Measurements from ENCODE around the gene HES7. TPM values are rescaled to one million over a fixed set of nuclear protein-coding genes. Genes with fewer than 3 reads are reported as not detected.
"Not testable (repeated sequence)": the region's sequence is repeated elsewhere in the genome, so short reads cannot be mapped to it uniquely, and the experiment has no call there.

The HES7 gene
- not detected in 2 replicates for total RNA-seq (2014; rRNA removed; shearing (Covaris generic))
- not detected in 2 replicates for polyA plus RNA-seq (2016; fragmentation: Nextera tagmentation; extraction: Ambion mirVana)

DNA sequence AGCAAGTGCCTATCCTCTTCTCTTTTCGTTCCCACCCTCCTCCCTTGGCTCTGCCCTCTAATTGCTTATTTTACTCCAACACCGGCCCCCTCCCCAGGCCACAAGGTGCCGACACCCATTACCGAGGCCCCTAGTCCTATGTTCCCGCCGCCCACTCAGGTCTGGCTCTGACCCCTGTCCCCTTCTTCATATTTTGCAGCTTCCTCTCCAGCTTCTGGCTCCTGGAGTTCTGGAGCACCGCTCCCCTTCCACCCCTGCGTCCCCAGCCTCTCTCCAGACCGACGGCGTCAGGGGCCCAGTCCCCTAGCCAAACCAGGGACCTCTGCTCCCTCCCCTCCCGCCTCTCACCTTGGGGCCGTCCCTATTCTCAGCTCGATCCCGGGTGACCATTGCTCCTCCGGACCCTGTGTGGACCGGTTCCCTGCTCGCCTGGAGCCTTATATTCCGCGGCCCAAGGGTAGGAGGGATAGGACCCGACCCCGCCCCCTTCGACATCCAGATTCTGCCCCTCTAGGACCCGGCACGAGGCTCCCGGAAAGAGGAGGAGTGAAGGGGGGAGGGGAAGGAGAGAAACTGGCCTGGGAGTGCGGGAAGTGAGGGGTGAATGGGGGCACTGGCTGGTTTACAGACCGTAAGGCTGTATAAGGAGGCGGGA is at the start of gene HES7:
TSS of gene HES7 (minus strand) at position 412 of the 655 bp plus-strand sequence. CDS start at position 390, 22 bp downstream.
- H3K79me2 ChIP-seq (ENCODE audit: insufficient read depth): no peaks in the 10 kb centered on the region
- peak; percentile 44 for DNase-seq
- peak within 1 kb of the TSS; percentile 96 for H3K4me2 ChIP-seq (ENCODE audit: unreplicated experiment)
- H3K9me3 ChIP-seq (ENCODE audit: low read depth): no peaks in the 10 kb centered on the region
- H3K27ac ChIP-seq: no peak within 1 kb of the TSS
- H2AFZ ChIP-seq: peak within 1 kb of the TSS; percentile 85
- in situ Hi-C loops (cut with MboI): no loop called here
- peak within 1 kb of the TSS; percentile 75 for H3K4me3 ChIP-seq
- H4K20me1 ChIP-seq (ENCODE audit: insufficient read depth): no peaks in the 10 kb centered on the region
- no peak for TF ChIP-seq EZH2phosphoT487 (IDR thresholded peaks at IDR 0.05; ENCODE audit: insufficient read depth, low read depth)
- TF ChIP-seq EZH2 (IDR thresholded peaks at IDR 0.05; ENCODE audit: insufficient read depth, poor library complexity, severe bottlenecking): no peak
- no peaks in the 10 kb centered on the region for H3K9me2 ChIP-seq (ENCODE audit: insufficient read depth)
- no peaks in the 10 kb centered on the region for H3K36me3 ChIP-seq (ENCODE audit: low read depth)
- peaks cover 22% of the 10 kb centered on the region for H3K4me1 ChIP-seq (ENCODE audit: insufficient read depth)
- peaks cover 23% of the 10 kb centered on the region for H3F3A ChIP-seq (ENCODE audit: insufficient read depth)
- no peaks in the 10 kb centered on the region for H3K27me3 ChIP-seq (replicated peaks; ENCODE audit: insufficient read depth)
- H3K9ac ChIP-seq: peak within 1 kb of the TSS; percentile 51
- 2% methylated on average over 29 of the region's 29 CpGs for WGBS, 2 experiments (ENCODE audit: low coverage in 1 of 2, low lambda C conversion rate in 2 of 2, missing lambda C conversion rate in 2 of 2)

DNA sequence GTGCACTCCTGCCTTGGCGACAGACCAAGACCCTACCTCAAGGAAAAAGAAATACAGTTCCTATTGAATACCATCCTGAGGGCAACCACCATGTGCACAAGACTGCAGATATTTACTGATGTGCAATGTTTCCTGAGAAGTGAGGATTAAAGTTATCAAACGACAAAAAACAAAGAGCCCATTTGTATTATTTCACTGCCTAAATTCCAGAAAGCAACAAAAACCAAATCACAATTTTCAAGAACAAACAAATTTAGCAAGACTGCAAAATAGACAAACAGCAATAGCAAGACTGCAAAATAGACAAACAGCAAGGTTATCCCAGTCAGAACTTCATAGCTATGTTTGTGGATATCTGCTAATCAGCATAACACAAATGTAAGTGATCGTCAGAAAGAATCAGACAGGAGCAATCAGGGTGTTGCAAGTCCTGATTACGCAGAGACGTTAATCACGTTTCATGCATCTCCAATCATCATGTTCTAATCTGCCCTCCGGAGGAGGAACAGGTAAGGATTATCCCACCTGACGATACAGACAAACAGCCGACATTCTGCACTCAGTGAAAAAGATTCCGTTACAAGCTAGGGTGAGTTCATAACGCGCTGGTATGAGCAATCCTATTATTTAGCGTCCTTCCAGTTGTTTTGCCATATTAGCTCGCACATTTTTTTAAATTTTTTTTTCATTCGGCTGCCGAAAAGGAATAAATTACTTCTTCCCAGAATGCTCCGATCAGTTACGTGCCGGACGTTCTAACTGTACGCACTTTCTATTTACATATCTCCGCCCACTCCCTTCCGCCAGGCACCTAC is 49.4 kb upstream of the HES7 start:
- H3K4me3 ChIP-seq: peak overlapping the region; percentile 68
- in situ Hi-C loops (cut with MboI): no loop called here
- no peaks in the 10 kb centered on the region for H3K27me3 ChIP-seq (replicated peaks; ENCODE audit: insufficient read depth)
- H3K36me3 ChIP-seq (ENCODE audit: low read depth): no peaks in the 10 kb centered on the region
- no peak for TF ChIP-seq EZH2phosphoT487 (IDR thresholded peaks at IDR 0.05; ENCODE audit: insufficient read depth, low read depth)
- TF ChIP-seq EZH2 (IDR thresholded peaks at IDR 0.05; ENCODE audit: insufficient read depth, poor library complexity, severe bottlenecking): no peak
- peak overlapping the region; percentile 81 for H2AFZ ChIP-seq
- peak overlapping the region; percentile 88 for H3K4me2 ChIP-seq (ENCODE audit: unreplicated experiment)
- peaks cover 20% of the 10 kb centered on the region for H3F3A ChIP-seq (ENCODE audit: insufficient read depth)
- peak overlapping the region; percentile 97 for H3K27ac ChIP-seq
- WGBS, 2 experiments (ENCODE audit: low coverage in 1 of 2, low lambda C conversion rate in 2 of 2, missing lambda C conversion rate in 2 of 2): 0 to 1% methylated on average over 23 of the region's 23 CpGs
- H3K9me3 ChIP-seq (ENCODE audit: low read depth): no peaks in the 10 kb centered on the region
- H4K20me1 ChIP-seq (ENCODE audit: insufficient read depth): no peaks in the 10 kb centered on the region
- DNase-seq: peak; percentile 96
- peaks cover 13% of the 10 kb centered on the region for H3K79me2 ChIP-seq (ENCODE audit: insufficient read depth)
- H3K4me1 ChIP-seq (ENCODE audit: insufficient read depth): peaks cover 14% of the 10 kb centered on the region; the same call in 1 of the 2 replicates
- H3K9ac ChIP-seq: peak overlapping the region; percentile 91
- no peaks in the 10 kb centered on the region for H3K9me2 ChIP-seq (ENCODE audit: insufficient read depth)

DNA sequence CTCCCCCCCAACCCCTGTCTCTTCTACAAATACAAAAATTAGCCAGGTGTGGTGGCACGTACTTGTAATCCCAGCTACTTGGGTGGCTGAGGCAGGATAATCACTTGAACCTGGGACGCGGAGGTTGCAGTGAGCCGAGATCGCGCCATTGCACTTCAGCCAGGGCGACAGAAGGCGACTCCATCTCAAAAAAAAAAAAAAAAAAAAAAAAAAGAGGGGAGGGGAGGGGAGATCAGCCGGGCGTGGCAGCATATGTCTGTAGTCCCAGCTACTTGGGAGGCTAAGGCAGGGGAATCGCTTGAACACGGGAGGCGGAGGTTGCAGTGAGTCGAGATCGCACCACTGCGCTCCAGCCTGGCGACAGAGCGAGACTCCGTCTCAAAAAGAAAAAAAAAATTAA is 46.3 kb upstream of the HES7 start:
- 84 to 89% methylated on average over 10 to 19 of the region's 19 CpGs for WGBS, 2 experiments (ENCODE audit: low coverage in 1 of 2, low lambda C conversion rate in 2 of 2, missing lambda C conversion rate in 2 of 2)
- H3K27me3 ChIP-seq (replicated peaks; ENCODE audit: insufficient read depth); H3K4me3 ChIP-seq; H3K9me3 ChIP-seq (ENCODE audit: low read depth); H2AFZ ChIP-seq; H3K4me2 ChIP-seq (ENCODE audit: unreplicated experiment); H3K27ac ChIP-seq; H3K9me2 ChIP-seq (ENCODE audit: insufficient read depth); DNase-seq; H3K36me3 ChIP-seq (ENCODE audit: low read depth); H4K20me1 ChIP-seq (ENCODE audit: insufficient read depth); in situ Hi-C loops (cut with MboI); H3K9ac ChIP-seq; H3K4me1 ChIP-seq (ENCODE audit: insufficient read depth); H3K79me2 ChIP-seq (ENCODE audit: insufficient read depth): not testable (repeated sequence)
- H3F3A ChIP-seq (ENCODE audit: insufficient read depth): peaks cover 27% of the 10 kb centered on the region

DNA sequence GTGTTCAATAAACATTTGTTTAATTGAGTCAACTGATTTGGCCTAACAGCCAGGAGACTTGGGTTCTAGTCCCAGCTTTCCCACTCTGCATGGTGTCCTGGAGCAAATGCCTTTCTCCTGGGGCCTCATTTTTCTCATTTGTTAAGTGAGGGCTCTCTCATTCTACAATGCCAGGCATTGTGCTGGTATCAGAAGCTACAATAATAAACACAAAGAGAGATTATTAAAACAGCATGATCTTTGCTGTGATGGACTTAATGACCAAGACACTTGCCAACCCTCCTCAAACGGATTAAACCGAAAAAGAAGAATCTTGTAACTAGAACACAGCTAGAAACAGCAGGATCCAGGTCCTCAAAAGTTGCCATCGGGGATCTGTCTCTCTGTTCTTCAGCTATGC is 43.6 kb upstream of the HES7 start:
- Histone ChIP-seq H2AFZ (no peak overlapping the region), H3K79me2 (ENCODE audit: insufficient read depth) (peaks cover under 1% of the 10 kb centered on the region), H3K9me2 (ENCODE audit: insufficient read depth) (no peaks in the 10 kb centered on the region), H3K4me3 (no peak overlapping the region), H3F3A (ENCODE audit: insufficient read depth) (peaks cover 30% of the 10 kb centered on the region), H3K9me3 (ENCODE audit: low read depth) (no peaks in the 10 kb centered on the region), H3K9ac (no peak overlapping the region), H3K4me1 (ENCODE audit: insufficient read depth) (peaks cover 25% of the 10 kb centered on the region), H4K20me1 (ENCODE audit: insufficient read depth) (no peaks in the 10 kb centered on the region), H3K27ac (no peak overlapping the region), H3K4me2 (ENCODE audit: unreplicated experiment) (no peak overlapping the region), H3K27me3 (replicated peaks; ENCODE audit: insufficient read depth) (no peaks in the 10 kb centered on the region), H3K36me3 (ENCODE audit: low read depth) (no peaks in the 10 kb centered on the region)
- WGBS, 2 experiments (ENCODE audit: low coverage in 1 of 2, low lambda C conversion rate in 2 of 2, missing lambda C conversion rate in 2 of 2): 57 to 75% methylated on average over 3 of the region's 3 CpGs
- no peak for DNase-seq
- in situ Hi-C loops (cut with MboI): no loop called here
- TF ChIP-seq EZH2phosphoT487 (IDR thresholded peaks at IDR 0.05; ENCODE audit: insufficient read depth, low read depth) (no peak), EZH2 (IDR thresholded peaks at IDR 0.05; ENCODE audit: insufficient read depth, poor library complexity, severe bottlenecking) (no peak)

All from GM23248 (cell line).